Erythroblast (primary cell): ENCODE results near the gene BPIFB4.

Source experiments
- GATA1 ChIP-seq: IDR thresholded peaks from 2 replicates; pipeline ENCODE4 v1.6.1; 2011; ENCODE audit warnings: low read depth, mild to moderate bottlenecking, control low read depth, low read length, moderate library complexity
- POLR2A ChIP-seq: IDR thresholded peaks from 2 replicates; pipeline ENCODE4 v1.6.1; 2011; ENCODE audit warnings: mild to moderate bottlenecking, low read length

DNA sequence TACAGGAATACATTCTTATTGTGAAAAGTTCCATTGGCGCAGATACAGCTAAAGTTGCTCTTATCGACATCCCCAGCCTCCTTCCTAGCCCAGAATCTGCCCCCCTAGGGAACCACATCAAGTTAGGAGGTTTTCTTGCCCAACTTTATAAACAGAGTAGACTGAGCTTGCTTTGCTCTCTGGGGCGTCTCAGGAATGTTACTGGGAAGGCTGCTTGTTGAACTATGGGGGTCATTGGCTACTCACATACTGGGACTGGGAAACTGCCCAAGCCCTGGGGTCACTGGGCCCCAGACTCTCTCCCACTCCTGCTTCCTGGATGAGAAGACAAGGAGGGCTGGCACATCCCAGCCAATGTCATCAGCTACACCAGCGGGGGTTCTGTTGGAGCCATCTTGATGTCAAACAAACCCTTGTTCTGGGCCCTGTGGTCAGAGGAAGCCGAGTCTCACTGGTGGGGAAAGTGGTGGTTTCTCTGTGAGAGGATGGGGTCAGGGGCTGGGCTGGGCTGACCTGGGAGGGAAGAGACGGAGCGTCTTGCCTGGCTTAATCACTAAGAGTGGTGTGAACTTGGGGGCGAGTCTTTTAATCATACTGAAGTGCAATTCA, 26.0 kb downstream of the BPIFB4 start:
- no peak for TF ChIP-seq POLR2A
- TF ChIP-seq GATA1: no peak
